GM12864 (cell line): ENCODE results near the gene SNX32.

Source experiments
- DNase-seq: peaks from one replicate; pipeline ENCODE4 v3.0.0-alpha.2; 2011; ENCODE audit warnings: low read depth
- H3K4me3 ChIP-seq: 2 replicates; pipeline ENCODE4 v1.5.1; 2011; ENCODE audit warnings: mild to moderate bottlenecking, low read depth, low read length, control low read depth
- CTCF ChIP-seq: IDR thresholded peaks from 2 replicates; pipeline ENCODE4 v1.5.1; 2011; ENCODE audit warnings: low read depth, mild to moderate bottlenecking, moderate library complexity, low read length, control low read depth, inconsistent platforms; ENCODE audit errors: missing control alignments

Gene SNX32

DNA sequence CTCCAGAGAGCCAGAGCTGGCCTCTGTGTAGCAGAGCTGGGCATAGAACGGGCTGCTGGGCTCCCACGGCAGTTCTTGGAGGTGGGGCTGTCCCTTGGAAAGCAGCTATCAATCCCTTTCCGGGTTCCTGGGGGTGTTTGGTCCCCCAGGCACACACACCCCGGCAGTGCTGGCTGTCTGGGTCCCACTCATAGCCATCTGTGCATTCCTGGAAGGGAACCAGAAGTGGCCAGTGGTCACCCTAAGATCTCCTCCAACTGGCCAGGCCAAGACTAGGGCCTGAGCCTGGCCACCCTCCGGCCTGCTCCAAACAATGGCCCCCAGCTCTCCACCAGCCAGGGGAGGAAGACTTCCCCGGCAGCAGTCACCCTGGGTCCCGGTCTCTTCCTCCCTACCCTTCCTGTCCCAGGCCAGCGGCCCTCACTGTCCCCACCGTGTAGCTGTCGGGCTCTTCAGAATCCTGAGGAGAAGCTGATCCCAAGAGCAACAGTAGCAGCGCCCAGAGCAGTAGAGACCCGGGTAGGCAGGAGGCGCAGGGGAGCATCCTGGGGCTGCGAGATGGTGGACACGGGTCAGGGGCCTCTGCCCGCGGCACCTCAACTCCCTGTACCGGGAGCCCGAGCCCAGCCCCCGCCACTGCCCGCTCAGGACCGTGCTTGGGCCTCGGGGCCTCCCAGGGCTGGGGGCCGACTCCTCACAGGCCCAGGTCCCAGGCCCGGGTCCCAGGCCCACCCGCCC, 38.2 kb downstream of the SNX32 start:
- DNase-seq: no peak
- TF ChIP-seq CTCF: no peak
- H3K4me3 ChIP-seq: no peak overlapping the region

DNA sequence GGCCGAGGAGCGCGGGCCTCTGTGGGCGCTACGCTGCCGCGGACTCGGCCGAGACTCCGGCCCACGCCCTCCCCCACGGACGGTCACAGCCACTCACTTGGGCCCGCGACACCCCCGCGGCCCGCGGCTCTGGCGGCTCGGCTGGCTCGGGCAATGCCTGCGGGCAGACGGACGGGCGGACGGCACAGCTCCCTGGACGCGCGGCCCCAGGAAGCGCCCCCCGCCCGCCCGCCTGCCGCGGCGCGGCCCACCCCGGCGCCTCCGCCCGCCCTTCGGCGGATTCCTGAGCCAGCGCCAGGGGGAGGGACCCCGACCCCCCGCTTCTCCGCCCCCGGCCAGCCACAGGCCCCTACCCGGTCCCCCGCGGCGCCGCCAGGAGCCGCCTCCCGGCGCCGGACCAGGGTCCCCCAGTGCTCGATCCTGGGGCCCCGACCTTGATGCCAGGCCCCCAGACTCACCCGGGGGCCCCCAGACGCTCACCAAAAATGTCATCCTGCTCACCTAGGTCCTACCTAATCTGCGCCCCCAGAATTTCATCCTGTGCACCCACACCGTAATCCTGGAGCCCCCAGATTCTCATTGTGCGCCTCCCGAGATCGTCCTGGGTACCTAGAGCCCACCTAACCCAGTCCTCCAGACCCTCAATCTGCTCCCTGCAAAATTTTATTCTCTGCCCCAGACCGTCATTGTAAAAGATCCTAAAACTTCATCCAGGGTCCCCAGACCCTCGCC, 39.0 kb downstream of the SNX32 start, which contains the start of gene EFEMP2:
TSS of gene EFEMP2 (minus strand) at position 215 of the 732 bp plus-strand sequence. CDS start 446 bp downstream, outside the sequence.
- TF ChIP-seq CTCF: no peak
- H3K4me3 ChIP-seq: peak within 1 kb of the TSS; percentile 58
- no peak for DNase-seq

GRCh38 chr11:65873318-65874156, 39.8 kb downstream of the SNX32 start:
- no peak for TF ChIP-seq CTCF

GRCh38 chr11:65879617-65880016, 45.9 kb downstream of the SNX32 start, which contains the start of gene CTSW:
Gene CTSW (plus strand): TSS chr11:65879837. CDS start chr11:65879855, 18 bp downstream.
- TF ChIP-seq CTCF: no peak
- DNase-seq: no peak
- no peak within 1 kb of the TSS for H3K4me3 ChIP-seq

More at GRCh38 chr11:65873318-65874156, 39.8 kb downstream of the SNX32 start:
- peak overlapping the region; percentile 58 for H3K4me3 ChIP-seq
- DNase-seq: peak; percentile 65

DNA sequence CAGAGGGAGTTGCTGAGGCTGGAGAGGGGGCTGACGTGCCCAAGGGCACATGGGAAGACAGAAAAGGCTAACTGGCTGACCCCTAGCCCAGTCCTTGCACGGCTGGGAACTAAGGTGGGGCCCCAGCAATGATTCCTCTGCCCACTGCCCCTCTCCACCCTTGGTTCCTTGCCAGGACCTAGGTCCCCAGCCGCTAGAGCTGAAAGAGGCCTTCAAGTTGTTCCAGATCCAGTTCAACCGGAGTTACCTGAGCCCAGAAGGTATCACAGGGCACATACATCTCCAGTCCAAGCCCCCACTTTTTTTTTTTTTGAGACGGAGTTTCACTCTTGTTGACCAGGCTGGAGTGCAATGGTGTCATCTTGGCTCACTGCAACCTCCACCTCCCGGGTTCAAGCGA, 46.3 kb downstream of the SNX32 start:
- TF ChIP-seq CTCF: no peak
- DNase-seq: no peak
- H3K4me3 ChIP-seq: no peak overlapping the region

DNA sequence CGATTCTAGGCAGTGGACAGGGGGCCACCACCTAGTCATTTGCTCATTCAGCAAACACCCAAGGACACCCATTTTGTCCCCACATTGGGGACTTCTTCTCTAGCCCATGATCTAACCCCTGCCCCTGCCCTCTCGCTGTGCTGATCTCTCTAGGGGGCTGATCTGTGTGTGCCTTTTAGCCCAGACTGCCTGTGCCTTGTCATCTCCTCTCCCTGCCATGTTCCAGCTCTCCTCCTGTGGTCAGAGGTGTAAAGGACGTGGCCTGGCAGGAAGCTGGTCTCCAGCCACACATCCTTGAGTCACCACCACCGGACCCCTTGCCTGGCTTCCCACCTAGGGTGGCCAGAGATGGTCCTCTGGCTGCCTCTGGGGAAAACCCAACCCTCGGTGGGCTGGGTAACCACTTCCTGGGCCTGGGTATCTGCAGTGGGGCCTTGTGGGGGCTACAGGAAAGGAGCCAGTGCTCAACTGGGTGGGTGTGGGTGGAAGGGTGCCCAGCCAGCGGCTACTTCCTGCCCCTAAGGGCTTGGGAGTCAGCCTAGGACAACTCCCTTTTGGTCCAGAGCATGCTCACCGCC, 47.2 kb downstream of the SNX32 start:
- TF ChIP-seq CTCF: no peak
- DNase-seq: no peak
- no peak overlapping the region for H3K4me3 ChIP-seq
